Activated CD8-positive, alpha-beta memory T cell treated with anti-CD3 and anti-CD28 coated beads for 1 hour (primary cell): ENCODE measurements around the gene BEAN1.
A peak's percentile ranks its signal among the peaks of the same experiment; 100 is the strongest.

Experiments
- DNase-seq, 2 donors: peaks; one replicate each; pipeline ENCODE4 v3.0.0-alpha.2; 2020; ENCODE audit warnings: low read depth in 1 of 2; ENCODE audit errors: extremely low read depth in 1 of 2

The BEAN1 gene

DNA sequence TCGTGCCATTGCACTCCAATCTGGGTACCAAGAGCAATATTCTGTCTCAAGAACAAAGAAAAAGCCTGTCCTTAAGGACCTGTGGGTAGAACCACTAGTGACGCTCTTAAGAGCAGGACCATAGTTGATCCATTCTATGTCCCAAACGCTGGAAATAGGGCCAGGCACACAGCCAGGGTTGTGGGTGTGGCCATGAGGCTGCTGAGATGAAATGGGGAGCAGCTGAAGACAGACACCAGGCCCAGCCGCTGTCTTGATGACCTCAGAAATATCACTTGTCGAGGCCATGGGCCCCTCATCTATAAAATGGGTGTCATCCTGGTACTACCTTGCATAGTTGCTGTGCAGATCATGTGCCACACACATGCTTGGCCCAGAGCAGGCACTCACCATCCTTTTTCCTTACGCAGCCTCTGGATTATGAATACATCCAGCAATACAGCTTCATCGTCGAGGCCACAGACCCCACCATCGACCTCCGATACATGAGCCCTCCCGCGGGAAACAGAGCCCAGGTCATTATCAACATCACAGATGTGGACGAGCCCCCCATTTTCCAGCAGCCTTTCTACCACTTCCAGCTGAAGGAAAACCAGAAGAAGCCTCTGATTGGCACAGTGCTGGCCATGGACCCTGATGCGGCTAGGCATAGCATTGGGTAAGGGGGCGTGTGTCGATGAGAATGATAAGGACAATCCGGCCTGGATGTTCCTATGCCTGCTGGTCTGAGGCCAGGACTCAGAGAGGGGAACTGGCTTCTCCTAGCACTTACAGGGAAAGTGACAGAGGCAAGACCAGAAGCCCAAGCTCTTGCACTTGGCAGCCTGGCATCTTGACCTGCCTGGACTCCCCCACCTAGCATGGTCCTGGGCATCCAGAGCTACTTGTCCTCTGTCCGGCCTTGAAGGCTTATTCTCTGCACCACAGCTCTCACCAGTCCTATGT lies 35.1 kb upstream of the BEAN1 start:
- no peak for DNase-seq

DNA sequence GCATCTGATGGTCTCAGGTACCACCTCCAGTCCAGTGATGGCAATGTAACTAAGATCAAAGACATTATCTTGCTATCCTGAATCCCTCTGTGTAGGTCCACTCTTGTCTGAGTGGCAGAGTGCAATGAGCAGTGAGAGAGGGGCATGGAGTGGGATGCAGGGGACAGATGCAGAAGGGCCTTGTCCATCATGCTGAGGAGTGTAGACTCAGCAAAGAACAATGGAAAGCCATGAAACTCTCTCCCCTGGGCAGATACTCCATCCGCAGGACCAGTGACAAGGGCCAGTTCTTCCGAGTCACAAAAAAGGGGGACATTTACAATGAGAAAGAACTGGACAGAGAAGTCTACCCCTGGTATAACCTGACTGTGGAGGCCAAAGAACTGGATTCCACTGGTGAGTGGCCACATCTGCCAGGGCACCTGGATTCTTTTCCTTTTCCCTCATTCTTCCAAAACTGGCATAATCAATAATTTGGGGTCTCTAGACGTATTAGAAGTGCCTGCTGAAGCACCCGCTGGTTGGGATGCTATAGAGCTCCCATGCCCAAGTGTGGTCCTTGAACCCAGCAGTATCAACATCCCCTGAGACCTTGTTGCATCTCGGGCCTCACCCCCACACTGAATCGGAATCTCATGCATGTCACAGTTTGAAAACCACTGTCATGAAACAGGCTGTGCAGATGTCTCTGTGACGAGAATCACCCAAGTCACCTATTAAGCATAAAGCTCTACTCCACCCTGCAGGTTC lies 31.1 kb upstream of the BEAN1 start:
- no peak for DNase-seq

DNA sequence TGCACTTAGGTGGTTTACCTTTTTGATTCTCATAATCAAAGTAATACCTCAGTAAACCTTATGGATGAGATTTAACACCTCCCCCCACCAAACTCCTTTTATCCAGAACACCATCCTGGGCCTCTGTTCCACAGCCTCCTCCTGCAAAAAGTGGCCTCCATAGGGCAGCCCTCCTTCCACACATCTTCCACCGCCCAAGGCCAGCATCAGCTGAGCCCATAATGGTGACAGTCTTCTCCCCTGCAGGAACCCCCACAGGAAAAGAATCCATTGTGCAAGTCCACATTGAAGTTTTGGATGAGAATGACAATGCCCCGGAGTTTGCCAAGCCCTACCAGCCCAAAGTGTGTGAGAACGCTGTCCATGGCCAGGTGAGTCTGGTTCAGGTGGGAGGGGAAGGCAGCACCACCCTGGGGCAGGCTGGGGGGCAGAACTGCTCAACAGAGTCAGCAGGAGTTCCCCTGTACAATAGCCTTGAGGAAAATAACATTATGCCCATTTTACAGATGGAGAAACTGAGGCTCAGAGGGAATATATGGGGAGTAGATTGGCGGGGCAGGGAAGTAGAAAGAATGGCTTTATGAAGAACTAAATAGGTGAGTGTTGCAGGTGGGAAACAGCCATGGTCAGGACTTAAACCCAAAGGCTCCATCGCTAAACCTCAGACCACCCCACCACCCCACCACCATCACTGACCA lies 29.2 kb upstream of the BEAN1 start:
- no peak for DNase-seq

DNA sequence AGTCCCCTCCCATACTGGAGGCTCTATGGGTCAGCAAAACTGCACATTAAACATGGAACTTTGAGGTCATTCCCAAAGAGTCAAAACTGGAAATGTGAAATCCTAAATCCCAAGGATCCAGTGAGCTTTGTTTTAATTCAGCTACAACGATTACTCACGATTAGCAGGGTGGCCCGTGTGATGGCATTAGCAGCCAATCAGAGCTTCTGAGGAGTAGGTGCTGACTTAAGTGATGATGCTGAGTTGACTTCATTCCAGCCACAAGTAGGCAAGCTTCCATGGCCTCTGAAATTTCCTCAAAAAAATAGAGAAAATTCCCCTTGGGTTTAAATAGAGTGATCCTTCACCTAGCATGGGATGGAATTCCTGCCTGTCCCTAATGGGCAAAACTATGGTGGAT lies 28.1 kb upstream of the BEAN1 start:
- DNase-seq = no peak

DNA sequence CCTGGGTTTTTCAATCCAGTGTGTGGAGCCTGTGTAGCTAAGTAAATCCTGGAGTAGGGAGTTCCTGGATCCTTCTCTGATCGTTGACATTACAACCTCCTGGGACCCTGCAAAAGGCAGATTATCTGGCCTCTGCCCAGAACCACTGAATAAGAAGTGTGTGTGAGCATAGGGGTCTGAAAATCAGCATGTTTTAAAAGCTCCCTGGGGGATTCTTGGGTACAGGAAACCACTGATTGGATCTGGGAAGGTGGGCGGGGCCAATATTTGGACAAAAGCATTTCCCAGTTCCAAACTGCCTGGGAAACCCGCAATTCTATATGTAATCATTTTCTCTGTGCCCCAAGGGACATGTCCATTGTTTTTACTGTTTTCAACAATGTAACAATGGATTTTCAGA lies 27.2 kb upstream of the BEAN1 start:
- no peak for DNase-seq

DNA sequence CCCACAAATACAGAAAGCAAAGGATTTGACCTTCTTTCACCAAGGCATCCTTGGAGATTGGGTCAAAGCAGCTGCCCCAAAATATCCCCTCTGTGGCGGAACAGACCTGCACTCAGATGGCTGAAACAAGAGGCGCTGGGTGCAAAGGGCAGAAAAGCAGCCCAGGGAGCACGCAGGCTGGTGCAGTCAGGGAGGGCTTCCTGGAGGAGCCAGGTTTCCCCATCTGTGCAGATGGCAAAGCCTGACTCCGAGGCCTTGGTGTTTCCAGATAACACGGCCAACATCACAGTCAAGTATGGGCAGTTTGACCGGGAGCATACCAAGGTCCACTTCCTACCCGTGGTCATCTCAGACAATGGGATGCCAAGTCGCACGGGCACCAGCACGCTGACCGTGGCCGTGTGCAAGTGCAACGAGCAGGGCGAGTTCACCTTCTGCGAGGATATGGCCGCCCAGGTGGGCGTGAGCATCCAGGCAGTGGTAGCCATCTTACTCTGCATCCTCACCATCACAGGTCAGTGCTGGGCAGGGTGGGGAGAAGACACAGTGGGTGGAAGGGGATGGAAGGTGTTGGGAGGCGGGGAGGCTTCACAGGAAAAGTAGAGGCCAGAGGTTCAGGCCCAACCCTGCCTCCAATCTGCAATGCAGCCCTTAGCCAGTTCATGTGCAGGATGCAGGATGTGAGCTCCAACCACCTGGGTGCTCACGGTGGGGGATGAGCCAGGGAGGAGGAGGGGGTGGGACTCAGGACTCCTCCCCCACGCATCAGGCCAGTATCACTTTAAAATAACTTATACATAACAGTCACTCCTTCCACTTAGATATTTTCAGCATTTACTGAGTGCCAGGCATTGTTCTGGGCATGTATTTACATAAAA lies 26.4 kb upstream of the BEAN1 start:
- DNase-seq = no peak

DNA sequence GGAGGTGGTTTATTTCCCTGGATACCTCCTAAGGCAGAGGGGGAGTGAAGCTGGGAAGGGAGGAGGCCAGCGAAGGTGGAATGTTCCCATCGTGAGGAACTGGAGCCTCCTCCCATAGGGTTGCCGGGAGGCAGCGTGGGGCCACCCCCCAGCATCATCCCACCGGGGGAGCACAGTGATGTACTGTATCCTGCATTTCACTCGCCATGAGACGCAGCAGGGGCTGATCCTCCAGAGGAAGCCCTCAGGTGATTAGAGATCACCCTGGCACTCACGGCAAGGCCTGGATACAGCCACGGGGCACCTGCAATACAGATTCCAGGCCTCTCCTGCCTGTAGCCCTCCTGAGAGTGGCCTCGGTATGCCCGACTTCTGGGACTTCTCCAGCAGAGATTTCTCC lies 25.5 kb upstream of the BEAN1 start:
- DNase-seq = no peak

DNA sequence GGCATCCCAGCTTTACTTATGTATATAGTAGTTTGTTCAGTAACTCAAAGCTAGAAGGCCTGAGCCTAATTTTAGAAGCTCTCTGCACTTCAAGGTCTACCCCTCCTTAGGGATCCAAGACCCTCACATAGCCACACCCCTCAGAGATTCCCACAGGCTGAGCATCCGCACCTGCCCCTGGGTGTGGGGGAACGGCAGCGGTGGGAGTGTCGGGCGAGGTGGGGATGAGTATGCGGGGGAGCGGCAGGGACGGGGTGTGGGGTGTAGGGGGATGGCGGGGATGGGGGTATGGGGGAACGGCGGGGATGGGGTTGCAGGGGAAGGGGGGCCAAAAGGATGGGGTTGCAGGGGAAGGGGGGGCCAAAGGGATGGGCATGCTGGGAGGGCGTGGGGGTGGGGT lies 24.9 kb upstream of the BEAN1 start:
- DNase-seq = no peak

DNA sequence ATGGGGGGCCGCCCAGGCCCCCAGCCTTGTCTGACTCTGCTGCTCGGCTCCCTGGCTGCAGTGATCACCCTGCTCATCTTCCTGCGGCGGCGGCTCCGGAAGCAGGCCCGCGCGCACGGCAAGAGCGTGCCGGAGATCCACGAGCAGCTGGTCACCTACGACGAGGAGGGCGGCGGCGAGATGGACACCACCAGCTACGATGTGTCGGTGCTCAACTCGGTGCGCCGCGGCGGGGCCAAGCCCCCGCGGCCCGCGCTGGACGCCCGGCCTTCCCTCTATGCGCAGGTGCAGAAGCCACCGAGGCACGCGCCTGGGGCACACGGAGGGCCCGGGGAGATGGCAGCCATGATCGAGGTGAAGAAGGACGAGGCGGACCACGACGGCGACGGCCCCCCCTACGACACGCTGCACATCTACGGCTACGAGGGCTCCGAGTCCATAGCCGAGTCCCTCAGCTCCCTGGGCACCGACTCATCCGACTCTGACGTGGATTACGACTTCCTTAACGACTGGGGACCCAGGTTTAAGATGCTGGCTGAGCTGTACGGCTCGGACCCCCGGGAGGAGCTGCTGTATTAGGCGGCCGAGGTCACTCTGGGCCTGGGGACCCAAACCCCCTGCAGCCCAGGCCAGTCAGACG lies 24.4 kb upstream of the BEAN1 start:
- DNase-seq = no peak

DNA sequence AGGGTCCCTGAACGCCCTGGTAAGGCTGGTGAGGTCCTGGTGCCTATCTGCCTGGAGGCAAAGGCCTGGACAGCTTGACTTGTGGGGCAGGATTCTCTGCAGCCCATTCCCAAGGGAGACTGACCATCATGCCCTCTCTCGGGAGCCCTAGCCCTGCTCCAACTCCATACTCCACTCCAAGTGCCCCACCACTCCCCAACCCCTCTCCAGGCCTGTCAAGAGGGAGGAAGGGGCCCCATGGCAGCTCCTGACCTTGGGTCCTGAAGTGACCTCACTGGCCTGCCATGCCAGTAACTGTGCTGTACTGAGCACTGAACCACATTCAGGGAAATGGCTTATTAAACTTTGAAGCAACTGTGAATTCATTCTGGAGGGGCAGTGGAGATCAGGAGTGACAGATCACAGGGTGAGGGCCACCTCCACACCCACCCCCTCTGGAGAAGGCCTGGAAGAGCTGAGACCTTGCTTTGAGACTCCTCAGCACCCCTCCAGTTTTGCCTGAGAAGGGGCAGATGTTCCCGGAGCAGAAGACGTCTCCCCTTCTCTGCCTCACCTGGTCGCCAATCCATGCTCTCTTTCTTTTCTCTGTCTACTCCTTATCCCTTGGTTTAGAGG lies 23.5 kb upstream of the BEAN1 start:
- DNase-seq = no peak

DNA sequence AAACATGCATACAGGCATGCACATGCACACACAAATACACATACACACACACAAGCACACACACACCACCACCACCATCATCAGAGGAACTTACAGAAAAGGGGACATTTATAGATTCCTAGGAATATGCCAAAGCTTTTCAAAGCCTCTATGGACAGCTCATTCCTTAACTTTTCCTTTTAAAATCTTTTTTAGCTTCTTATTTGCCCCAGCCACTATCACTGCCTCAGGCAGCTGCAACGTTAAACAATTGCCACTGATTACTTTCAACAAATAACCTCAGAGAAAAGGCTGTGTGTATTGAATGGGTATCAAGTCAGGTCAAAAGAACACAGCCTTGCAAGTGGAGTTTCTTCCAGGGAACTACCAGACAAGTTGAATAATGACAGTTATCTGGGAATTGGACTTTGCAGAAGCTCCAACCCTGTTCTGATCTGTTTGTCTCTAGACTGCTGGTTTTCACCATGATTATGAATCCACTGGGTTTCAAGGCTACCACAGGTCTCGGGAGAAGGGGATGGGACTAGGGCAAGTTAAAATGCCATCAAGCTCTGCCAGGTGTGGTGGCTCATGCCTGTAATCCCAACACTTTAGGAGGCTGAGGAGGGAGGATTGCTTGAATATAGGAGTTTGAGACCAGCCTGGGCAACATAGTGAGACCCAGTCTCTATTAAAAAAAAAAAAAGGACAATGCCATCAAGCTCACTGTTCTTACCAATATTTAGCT lies 21.9 kb upstream of the BEAN1 start:
- DNase-seq = no peak

DNA sequence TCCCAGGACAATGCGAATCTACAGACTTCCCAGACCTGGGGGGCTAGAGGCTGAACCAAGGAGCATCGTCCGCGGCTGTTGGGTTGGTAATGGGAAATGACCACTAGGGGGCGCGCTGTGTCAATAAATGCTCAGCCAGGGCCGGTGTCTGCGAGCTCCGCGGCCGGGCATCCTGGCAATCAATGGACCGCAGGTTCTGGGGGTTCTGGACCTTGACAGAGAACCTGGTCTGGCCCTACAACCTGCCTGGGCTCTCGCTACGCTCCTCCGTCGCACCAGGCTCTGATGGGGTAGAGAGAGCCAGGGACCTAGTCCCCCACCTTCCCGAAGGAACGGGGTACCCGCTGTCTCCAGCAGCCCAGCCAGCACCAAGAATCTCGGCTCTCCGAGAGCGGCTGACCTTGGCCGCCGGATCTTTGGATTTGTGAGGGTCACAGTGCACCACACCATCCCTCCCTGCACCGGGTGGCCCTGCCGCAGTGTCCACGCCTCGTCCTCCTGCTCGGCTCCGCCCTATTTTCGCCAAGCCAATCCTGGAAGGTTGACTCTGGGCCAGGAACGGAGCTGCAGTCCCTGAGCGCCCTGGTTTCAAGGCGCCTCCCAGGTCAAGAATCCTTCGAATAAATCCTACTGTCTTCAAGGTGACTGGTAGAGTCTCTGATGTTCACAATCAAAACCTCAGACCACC lies 20.4 kb upstream of the BEAN1 start:
- DNase-seq = peak; percentile 74 to 83

DNA sequence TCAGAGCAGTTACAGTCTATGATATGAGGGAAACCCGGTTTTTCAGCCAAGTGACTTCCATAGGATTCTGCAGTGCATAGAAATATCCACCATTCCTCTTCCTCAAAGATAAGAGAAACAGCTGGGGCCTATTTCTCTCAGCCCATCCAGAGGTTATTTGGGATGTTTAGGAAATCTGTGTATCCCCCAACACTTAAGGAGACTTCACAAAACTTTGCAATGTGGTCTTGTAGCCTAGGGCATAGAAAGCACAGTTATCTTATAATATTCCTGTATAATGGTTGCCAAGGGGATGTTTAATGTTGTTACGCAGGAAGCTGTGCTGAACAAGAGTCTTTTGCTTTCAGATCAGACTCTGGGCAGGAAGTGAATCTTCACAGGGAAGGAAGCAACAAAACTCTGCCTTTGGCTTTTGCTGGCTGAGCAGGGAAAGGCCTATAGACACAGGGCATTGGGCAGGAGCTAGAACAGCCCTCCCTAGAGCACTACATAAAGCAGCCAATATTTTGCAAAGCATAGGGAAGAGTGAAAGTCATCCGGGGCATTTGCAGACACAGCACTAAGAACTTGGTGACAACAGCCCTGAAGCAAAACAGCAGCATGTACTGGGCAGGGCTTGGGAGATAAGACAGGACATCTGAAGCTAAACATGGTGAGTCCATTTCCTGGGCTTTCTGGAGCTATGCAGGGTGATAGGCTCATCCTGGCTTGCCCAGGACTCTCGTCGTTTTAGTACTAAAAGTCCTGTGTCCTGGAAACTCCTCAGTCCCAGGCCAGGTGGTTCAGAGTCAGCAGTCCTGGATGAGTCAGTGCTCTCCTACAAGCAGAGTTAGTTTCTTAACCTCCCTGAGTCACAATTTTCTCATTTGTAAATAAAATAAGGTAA lies 18.7 kb upstream of the BEAN1 start:
- DNase-seq = no peak

DNA sequence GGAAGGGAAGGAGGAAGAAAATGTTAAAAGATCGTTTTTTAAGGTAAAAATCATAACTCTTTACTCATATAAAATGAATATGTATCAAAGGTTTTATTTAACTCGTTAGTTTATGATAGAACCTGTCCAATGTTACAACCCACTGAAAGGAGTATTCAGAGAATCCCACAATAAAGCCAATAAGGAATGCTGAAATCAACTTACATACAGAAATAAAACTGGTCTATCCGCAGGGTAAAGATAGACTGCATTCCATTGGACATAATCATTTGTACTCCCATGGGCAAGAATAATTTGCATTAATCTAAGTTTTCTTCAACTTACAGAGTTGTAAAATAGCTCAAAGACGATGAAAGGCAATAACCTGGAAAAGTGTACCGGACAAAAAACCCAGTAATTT lies 17.9 kb upstream of the BEAN1 start:
- no peak for DNase-seq

DNA sequence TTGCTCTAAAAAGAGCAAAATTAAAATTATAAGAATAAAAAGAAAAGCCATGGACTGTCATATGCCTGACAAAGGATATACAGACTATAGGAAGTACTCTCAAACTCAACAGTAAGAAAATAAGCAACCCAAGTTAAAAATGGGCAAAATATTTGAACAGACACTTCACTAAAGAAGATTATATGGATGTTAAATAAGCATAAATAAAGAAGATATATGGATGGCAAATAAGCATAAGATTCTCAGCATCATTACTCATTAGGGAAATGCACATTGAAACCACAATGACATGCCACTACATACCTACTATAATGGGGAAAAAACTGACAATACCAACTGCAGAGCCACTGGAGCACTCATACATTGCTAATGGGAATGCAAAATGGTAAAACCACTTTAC lies 14.9 kb upstream of the BEAN1 start:
- DNase-seq = no peak

DNA sequence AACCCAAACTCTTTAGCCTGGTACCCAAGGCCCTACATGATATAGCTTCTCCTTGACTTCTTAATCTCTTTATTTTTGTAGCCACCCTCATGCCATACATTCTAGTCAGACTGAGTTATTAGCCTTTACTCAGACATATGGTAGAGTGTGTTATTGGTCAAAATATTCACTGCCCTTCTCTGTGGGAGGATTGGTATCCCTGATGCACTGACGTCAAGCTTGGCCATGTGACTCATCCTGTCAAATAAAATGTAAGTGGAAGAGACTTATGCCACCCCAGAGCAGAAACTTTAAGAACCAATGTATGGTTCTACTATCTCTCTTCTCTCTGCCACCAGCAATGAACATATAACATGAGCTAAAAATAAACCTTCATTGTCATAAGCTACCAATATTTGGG lies 12.2 kb upstream of the BEAN1 start:
- DNase-seq = no peak

DNA sequence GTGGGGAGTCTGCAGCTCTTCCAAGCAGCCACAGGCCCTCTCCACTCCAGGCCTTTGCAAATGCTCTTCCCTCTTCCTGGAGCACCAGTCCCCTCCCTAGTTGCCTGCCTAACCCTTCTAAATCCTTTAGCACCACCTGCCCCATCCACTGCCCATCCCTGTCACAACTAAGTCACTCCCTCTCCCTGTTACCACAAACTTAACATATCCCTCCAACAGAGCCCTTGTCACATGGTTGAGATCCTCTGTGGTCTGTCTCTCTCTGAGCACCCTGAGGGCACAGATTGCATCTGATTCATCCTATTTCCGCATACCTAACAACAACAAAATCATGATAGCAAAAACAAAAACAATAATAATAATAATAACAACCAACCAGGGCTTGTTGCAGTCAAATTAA lies 11.0 kb upstream of the BEAN1 start:
- no peak for DNase-seq
